Fibroblast of skin of back (primary cell): ENCODE results near the gene SBSN.

ENCODE experiments used
- DNase-seq: peaks from one replicate; pipeline ENCODE4 v3.0.0-alpha.2; 2013

The SBSN gene

GRCh38 chr19:35529241-35530218 lies 1.4 kb upstream of the SBSN start:
- no peak for DNase-seq

GRCh38 chr19:35525873-35526272 lies 2.2 kb downstream of the SBSN start:
- DNase-seq: no peak

GRCh38 chr19:35524181-35524837 lies 3.8 kb downstream of the SBSN start:
- DNase-seq: no peak

- DNase-seq: no peak
Measured at GRCh38 chr19:35522745-35523327, 5.3 kb downstream of the SBSN start.

GRCh38 chr19:35521124-35521743 lies 6.9 kb downstream of the SBSN start:
- DNase-seq: peak; percentile 33

- DNase-seq: peak; percentile 30
Measured at GRCh38 chr19:35519291-35519690, 8.8 kb downstream of the SBSN start.

- peak; percentile 98 for DNase-seq
Measured at GRCh38 chr19:35518313-35518712, 9.8 kb downstream of the SBSN start.

- no peak for DNase-seq
Measured at GRCh38 chr19:35517342-35517741, 10.8 kb downstream of the SBSN start.

- DNase-seq: no peak
Measured at GRCh38 chr19:35516310-35516709, 11.8 kb downstream of the SBSN start.

- DNase-seq: no peak
Measured at GRCh38 chr19:35514282-35514809, 13.8 kb downstream of the SBSN start.

- peak; percentile 32 for DNase-seq
Measured at GRCh38 chr19:35513628-35514281, 14.4 kb downstream of the SBSN start, which contains the start of gene DMKN. DMKN (minus strand) TSS chr19:35513649; CDS start chr19:35513475, 174 bp downstream.

GRCh38 chr19:35512831-35513627 lies 15.1 kb downstream of the SBSN start:
- no peak for DNase-seq

- DNase-seq: no peak
Measured at GRCh38 chr19:35511337-35511736, 16.8 kb downstream of the SBSN start.

- DNase-seq: no peak
Measured at GRCh38 chr19:35510626-35510964, 17.5 kb downstream of the SBSN start.

- DNase-seq: peak; percentile 48
Measured at GRCh38 chr19:35509861-35510625, 18.1 kb downstream of the SBSN start.

- DNase-seq: no peak
Measured at GRCh38 chr19:35509018-35509652, 19.0 kb downstream of the SBSN start.

GRCh38 chr19:35508129-35508528 lies 20.0 kb downstream of the SBSN start:
- no peak for DNase-seq

- no peak for DNase-seq
Measured at GRCh38 chr19:35507561-35507960, 20.6 kb downstream of the SBSN start.

GRCh38 chr19:35506011-35506410 lies 22.1 kb downstream of the SBSN start:
- no peak for DNase-seq

- no peak for DNase-seq
Measured at GRCh38 chr19:35502751-35503150, 25.4 kb downstream of the SBSN start.
